ENCODE measurements around the gene GPSM1.

Gene GPSM1

GRCh38 chr9:136326061-136326760 lies 1.1 kb upstream of the GPSM1 start:
- in situ Hi-C loops (cut with HindIII; ENCODE audit: low pct_ligation_motif_present, low pct_unique_long_range_greater_than_20kb, low sequenced_read_pairs): no loop called here
- DNase-seq: no peak

- in situ Hi-C loops (cut with HindIII; ENCODE audit: low pct_ligation_motif_present, low pct_unique_long_range_greater_than_20kb, low sequenced_read_pairs): no loop called here
- no peak for DNase-seq
Measured at GRCh38 chr9:136326761-136327303, 507 bp upstream of the GPSM1 start.

- in situ Hi-C loops (cut with HindIII; ENCODE audit: low pct_ligation_motif_present, low pct_unique_long_range_greater_than_20kb, low sequenced_read_pairs): no loop called here
- DNase-seq: no peak
Measured at GRCh38 chr9:136328011-136328621, 777 bp downstream of the GPSM1 start.

GRCh38 chr9:136328622-136329041 lies 1.3 kb downstream of the GPSM1 start:
- in situ Hi-C loops (cut with HindIII; ENCODE audit: low pct_ligation_motif_present, low pct_unique_long_range_greater_than_20kb, low sequenced_read_pairs): no loop called here
- no peak for DNase-seq

- in situ Hi-C loops (cut with HindIII; ENCODE audit: low pct_ligation_motif_present, low pct_unique_long_range_greater_than_20kb, low sequenced_read_pairs): no loop called here
Measured at GRCh38 chr9:136329211-136329627, 1.9 kb downstream of the GPSM1 start.

GRCh38 chr9:136329636-136330405 lies 2.5 kb downstream of the GPSM1 start:
- in situ Hi-C loops (cut with HindIII; ENCODE audit: low pct_ligation_motif_present, low pct_unique_long_range_greater_than_20kb, low sequenced_read_pairs): no loop called here
- no peak for DNase-seq

More at GRCh38 chr9:136329211-136329627, 1.9 kb downstream of the GPSM1 start:
- DNase-seq: no peak

GRCh38 chr9:136330406-136330990 lies 3.2 kb downstream of the GPSM1 start:
- DNase-seq: no peak
- in situ Hi-C loops (cut with HindIII; ENCODE audit: low pct_ligation_motif_present, low pct_unique_long_range_greater_than_20kb, low sequenced_read_pairs): no loop called here

GRCh38 chr9:136331030-136331429 lies 3.7 kb downstream of the GPSM1 start:
- no peak for DNase-seq
- in situ Hi-C loops (cut with HindIII; ENCODE audit: low pct_ligation_motif_present, low pct_unique_long_range_greater_than_20kb, low sequenced_read_pairs): no loop called here

- in situ Hi-C loops (cut with HindIII; ENCODE audit: low pct_ligation_motif_present, low pct_unique_long_range_greater_than_20kb, low sequenced_read_pairs): no loop called here
- DNase-seq: no peak
Measured at GRCh38 chr9:136331556-136332481, 4.5 kb downstream of the GPSM1 start.

- in situ Hi-C loops (cut with HindIII; ENCODE audit: low pct_ligation_motif_present, low pct_unique_long_range_greater_than_20kb, low sequenced_read_pairs): no loop called here
- no peak for DNase-seq
Measured at GRCh38 chr9:136332482-136332983, 5.2 kb downstream of the GPSM1 start.

- no peak for DNase-seq
- in situ Hi-C loops (cut with HindIII; ENCODE audit: low pct_ligation_motif_present, low pct_unique_long_range_greater_than_20kb, low sequenced_read_pairs): no loop called here
Measured at GRCh38 chr9:136333045-136333444, 5.7 kb downstream of the GPSM1 start.

- in situ Hi-C loops (cut with HindIII; ENCODE audit: low pct_ligation_motif_present, low pct_unique_long_range_greater_than_20kb, low sequenced_read_pairs): no loop called here
Measured at GRCh38 chr9:136333486-136333885, 6.1 kb downstream of the GPSM1 start.

GRCh38 chr9:136334541-136334940 lies 7.2 kb downstream of the GPSM1 start:
- no peak for DNase-seq
- in situ Hi-C loops (cut with HindIII; ENCODE audit: low pct_ligation_motif_present, low pct_unique_long_range_greater_than_20kb, low sequenced_read_pairs): no loop called here

More at GRCh38 chr9:136333486-136333885, 6.1 kb downstream of the GPSM1 start:
- no peak for DNase-seq

GRCh38 chr9:136335296-136336155 lies 8.2 kb downstream of the GPSM1 start:
- no peak for DNase-seq
- in situ Hi-C loops (cut with HindIII; ENCODE audit: low pct_ligation_motif_present, low pct_unique_long_range_greater_than_20kb, low sequenced_read_pairs): no loop called here

GRCh38 chr9:136336156-136336870 lies 9.0 kb downstream of the GPSM1 start:
- in situ Hi-C loops (cut with HindIII; ENCODE audit: low pct_ligation_motif_present, low pct_unique_long_range_greater_than_20kb, low sequenced_read_pairs): no loop called here
- no peak for DNase-seq

- in situ Hi-C loops (cut with HindIII; ENCODE audit: low pct_ligation_motif_present, low pct_unique_long_range_greater_than_20kb, low sequenced_read_pairs): no loop called here
- DNase-seq: no peak
Measured at GRCh38 chr9:136336881-136337280, 9.5 kb downstream of the GPSM1 start.

Data from ACHN (cell line).